Adrenal gland (tissue), 12 donors: ENCODE data around the gene PAQR4. TPM values are rescaled to one million over a fixed set of nuclear protein-coding genes. Genes with fewer than 3 reads are reported as not detected.

Experiments
- DNase-seq, 7 donors: peaks; one replicate each; pipeline ENCODE4 v3.0.0-alpha.2; 2019 to 2020
- H3K27ac ChIP-seq, 5 donors: fragments of 200-600 bp; sonication (generic) in 4 of 5; 1 replicate in 3 of 5; 2 replicates in 2 of 5; pipeline versions ENCODE4 v1.5.1 to v1.8.0; 2016 to 2020; ENCODE audit warnings: mild to moderate bottlenecking in 1 of 5
- H3K27me3 ChIP-seq: fragments of 200-600 bp; 2 replicates; pipeline ENCODE4 v1.8.0; 2021
- H3K36me3 ChIP-seq, 2 donors: fragments of 200-600 bp; replicated peaks in 1 of 2; 1 replicate in 1 of 2; 2 replicates in 1 of 2; pipeline versions ENCODE4 v1.5.1 to v1.8.0; 2018 to 2022
- H3K4me1 ChIP-seq, 2 donors: fragments of 200-600 bp; replicated peaks in 1 of 2; 1 replicate in 1 of 2; 2 replicates in 1 of 2; pipeline versions ENCODE4 v1.5.1 to v1.8.0; 2018 to 2021
- H3K4me3 ChIP-seq, 4 donors: fragments of 200-600 bp; sonication (generic) in 3 of 4; one replicate each; pipeline ENCODE4 v1.5.1; 2016 to 2018
- H3K9me3 ChIP-seq, 3 donors: fragments of 200-600 bp; sonication (generic) in 1 of 3; replicated peaks in 1 of 3; 1 replicate in 2 of 3; 2 replicates in 1 of 3; pipeline versions ENCODE4 v1.5.1 to v1.8.0; 2016 to 2021
- POLR2A ChIP-seq, 2 donors: fragments of 450-650 bp; IDR thresholded peaks; one replicate each; pipeline ENCODE4 v1.6.1; 2017; ENCODE audit warnings: antibody characterized with exemption in 2 of 2, mild to moderate bottlenecking in 2 of 2, moderate library complexity in 1 of 2
- WGBS, 4 donors: extraction: QIAGEN DNeasy Blood & Tissue Kit in 2 of 4; methylation state at CpG; one replicate each; pipeline versions ENCODE4 v1.1.5 to v1.1.7; 2013 to 2017; 5-methylcytosine and 5-hydroxymethylcytosine counted together
- intact Hi-C, 2 donors: fragments of 100-400 bp; cut with DNase I; formaldehyde crosslinking; loops; one replicate each; pipeline versions ENCODE4 v1.14.1 to v1.15.0; 2022 to 2023
- polyA plus RNA-seq, 3 donors: library from polyadenylated mRNA; stranded (reverse); fragments of 200-250 nt in 2 of 3; fragments of 350-450 nt in 1 of 3; fragmentation: Illumina TruSeq in 1 of 3; extraction: RNeasy Lipid Tissue Mini Kit (QIAGEN cat#74804) in 1 of 3; gene quantifications; one replicate each; pipeline ENCODE4 v1.2.3, GENCODE V29; 2013 to 2014
- total RNA-seq, 9 donors: library from RNA; depleted of rRNA in 4 of 9; stranded (reverse); fragments of >200 nt in 4 of 9; fragments of 120-200 nt in 1 of 9; fragmentation: NEBNext Ultra II Directional in 1 of 9; extraction: Animal tissue kit (Norgen Biotek cat#: 25700) in 1 of 9; gene quantifications; one replicate each; pipeline versions ENCODE4 v1.1.0 to v1.2.4, GENCODE V29; 2013 to 2023
- TF ChIP-seq, protein P1 (sequence below), 6 experiments: fragments of 450-650 bp in 4 of 6; fragments of 200-600 bp in 2 of 6; sonication (generic) in 1 of 6; IDR thresholded peaks; 1 replicate in 5 of 6; 2 replicates in 1 of 6; pipeline versions ENCODE4 v1.5.1 to v1.8.0; 2016 to 2021; ENCODE audit warnings: antibody characterized with exemption in 6 of 6, mild to moderate bottlenecking in 2 of 6, moderate library complexity in 1 of 6
- donor health status: healthy with polysubstance abuse.
- donor health status: Bipolar disorder and iron deficiency.
- donor health status: DM: yes; HTN: yes; CAD: no.
- donor health status: DM: no; HTN: no; CAD: no.
- donor health status: DM: no; HTN: no; CAD: no.
- donor health status: DM: yes; HTN: yes; CAD: no.

PAQR4 gene
- total and polyA plus RNA-seq, 12 donors, result 4.1 to 17.0 (median 12.1) TPM

DNA sequence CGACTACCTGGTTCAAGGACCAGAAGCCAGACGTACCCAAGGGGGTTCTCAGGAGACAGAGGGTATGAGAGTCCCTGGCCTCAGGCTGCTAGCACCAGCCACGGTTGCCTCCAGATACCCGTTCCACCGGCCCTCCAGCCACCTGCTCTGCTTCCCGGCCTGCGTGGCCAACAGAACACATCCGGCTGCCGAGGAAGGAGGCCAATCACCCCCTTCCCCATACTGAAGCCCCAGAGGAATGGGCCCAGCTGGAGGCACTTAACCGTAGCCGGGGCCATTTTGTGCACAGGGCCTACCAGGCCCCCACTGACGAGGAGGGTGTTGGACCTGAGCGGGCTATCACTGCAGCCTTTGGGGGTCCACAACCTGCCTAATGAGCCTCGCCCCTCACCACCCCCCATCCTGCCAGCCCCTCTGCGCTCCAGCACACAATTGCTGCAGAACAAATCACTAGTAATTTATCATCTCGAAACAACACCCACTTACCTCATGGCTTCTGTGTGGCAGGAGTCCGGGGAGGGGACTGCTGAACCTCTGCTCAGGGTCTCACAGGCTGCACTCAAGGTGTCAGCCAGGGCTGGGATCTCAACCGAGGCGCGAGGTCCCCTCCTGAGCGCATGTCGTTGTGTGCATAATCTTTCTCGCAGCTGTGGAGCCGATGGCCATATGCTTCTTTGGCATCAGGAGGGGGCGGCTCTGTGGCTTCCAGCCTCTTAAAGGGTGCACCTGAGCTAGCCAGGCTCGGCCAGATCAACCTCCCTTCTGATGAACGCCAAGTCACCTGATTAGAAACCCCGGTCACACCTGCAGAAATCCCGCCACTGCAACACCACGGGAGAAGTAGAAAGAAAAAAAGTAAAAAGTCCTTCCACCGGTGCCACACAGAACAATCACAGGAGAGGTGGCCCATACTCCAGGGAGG, 15.2 kb upstream of the PAQR4 start:
- intact Hi-C loops, result no loop called here
- DNase-seq, result no peak

DNA sequence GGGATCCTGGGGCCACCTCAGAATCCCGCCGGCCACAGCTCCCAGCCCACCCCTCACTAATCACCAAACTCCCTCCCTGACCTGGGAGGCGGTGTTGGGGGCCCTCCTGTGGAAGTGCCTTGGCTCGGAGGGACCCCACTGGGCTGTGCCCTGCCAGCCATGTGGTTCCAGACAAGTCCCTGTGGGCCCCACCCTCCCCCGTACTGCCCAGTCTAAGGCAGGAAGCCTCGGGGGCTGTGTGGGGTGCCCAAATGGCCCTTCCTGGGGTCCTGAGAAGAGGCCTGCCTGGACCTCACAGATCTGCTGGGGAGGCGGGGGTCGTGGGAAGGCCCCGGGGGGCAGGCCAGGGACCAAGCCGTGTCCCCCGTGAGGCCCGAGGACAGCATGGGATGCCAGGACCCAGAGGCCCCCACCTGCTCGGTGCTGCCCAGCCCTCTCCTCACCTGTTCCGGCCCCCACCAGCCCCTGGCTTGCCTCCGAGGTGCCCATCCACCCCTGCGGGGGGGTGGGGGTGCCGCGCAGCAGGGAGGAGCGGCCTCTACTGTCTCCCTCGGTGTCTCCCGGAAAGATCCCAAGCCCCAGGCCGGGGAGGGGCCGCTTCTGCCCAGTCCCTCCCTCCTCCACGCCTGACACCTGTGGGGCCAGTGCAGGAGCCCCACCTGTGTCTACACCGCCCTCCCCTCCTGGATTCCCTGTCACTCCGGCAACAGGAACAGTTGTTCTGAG, 14.3 kb upstream of the PAQR4 start:
- intact Hi-C loops, result no loop called here
- TF ChIP-seq POLR2A (IDR thresholded peaks at IDR 0.05), result no peak
- TF ChIP-seq, protein P1, sequence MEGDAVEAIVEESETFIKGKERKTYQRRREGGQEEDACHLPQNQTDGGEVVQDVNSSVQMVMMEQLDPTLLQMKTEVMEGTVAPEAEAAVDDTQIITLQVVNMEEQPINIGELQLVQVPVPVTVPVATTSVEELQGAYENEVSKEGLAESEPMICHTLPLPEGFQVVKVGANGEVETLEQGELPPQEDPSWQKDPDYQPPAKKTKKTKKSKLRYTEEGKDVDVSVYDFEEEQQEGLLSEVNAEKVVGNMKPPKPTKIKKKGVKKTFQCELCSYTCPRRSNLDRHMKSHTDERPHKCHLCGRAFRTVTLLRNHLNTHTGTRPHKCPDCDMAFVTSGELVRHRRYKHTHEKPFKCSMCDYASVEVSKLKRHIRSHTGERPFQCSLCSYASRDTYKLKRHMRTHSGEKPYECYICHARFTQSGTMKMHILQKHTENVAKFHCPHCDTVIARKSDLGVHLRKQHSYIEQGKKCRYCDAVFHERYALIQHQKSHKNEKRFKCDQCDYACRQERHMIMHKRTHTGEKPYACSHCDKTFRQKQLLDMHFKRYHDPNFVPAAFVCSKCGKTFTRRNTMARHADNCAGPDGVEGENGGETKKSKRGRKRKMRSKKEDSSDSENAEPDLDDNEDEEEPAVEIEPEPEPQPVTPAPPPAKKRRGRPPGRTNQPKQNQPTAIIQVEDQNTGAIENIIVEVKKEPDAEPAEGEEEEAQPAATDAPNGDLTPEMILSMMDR (IDR thresholded peaks at IDR 0.05), result no peak
- Histone ChIP-seq H3K4me3 (no peak overlapping the region), H3K9me3 (no peaks in the 10 kb centered on the region), H3K36me3 (no peaks in the 10 kb centered on the region), H3K4me1 (peaks cover 0 to 6% of the 10 kb centered on the region in 2 donors), H3K27me3 (no peaks in the 10 kb centered on the region), H3K27ac (no peak overlapping the region)
- 69 to 83% (median 71%) methylated on average over 2 to 26 of the region's 26 CpGs for WGBS, 4 donors
- no peak for DNase-seq

More for the DNA sequence above, 15.2 kb upstream of the PAQR4 start:
- Histone ChIP-seq H3K36me3 (peaks cover 0 to 4% of the 10 kb centered on the region in 2 donors), H3K27ac (no peak overlapping the region), H3K27me3 (no peaks in the 10 kb centered on the region), H3K4me1 (peaks cover 0 to 6% of the 10 kb centered on the region in 2 donors), H3K9me3 (no peaks in the 10 kb centered on the region), H3K4me3 (no peak overlapping the region)
- 73 to 83% (median 77%) methylated on average over 17 to 31 of the region's 31 CpGs for WGBS, 4 donors
- TF ChIP-seq, protein P1 (IDR thresholded peaks at IDR 0.05), result no peak
- TF ChIP-seq POLR2A (IDR thresholded peaks at IDR 0.05), result no peak

DNA sequence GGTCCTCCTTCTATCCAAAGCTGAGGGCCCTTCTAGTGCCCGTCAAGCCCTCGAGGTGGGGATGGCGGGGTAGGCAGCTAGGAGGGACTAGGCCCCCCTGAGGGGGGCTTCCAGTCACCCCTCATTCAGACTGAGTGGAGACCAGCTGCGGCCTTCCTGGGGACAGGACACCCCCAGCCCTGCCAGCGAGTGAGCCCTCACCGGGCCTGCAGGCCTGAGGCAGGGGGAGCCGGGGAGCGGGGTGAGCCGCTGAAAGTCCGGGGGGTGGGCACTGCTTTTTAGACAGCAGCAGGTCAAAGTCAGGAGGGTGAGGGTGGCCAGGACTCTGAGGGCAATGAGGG, 13.7 kb upstream of the PAQR4 start:
- H3K4me1 ChIP-seq, result peaks cover 0 to 6% of the 10 kb centered on the region in 2 donors
- no peaks in the 10 kb centered on the region for H3K9me3 ChIP-seq
- intact Hi-C loops, result no loop called here
- no peaks in the 10 kb centered on the region for H3K27me3 ChIP-seq
- no peak overlapping the region for H3K4me3 ChIP-seq
- H3K27ac ChIP-seq, result no peak overlapping the region
- 56 to 74% (median 57%) methylated on average over 4 to 10 of the region's 10 CpGs; no CpG with 5 or more reads in 1 of the 4 donors for WGBS, 4 donors
- no peaks in the 10 kb centered on the region for H3K36me3 ChIP-seq
- no peak for DNase-seq
- no peak for TF ChIP-seq POLR2A (IDR thresholded peaks at IDR 0.05)
- TF ChIP-seq, protein P1 (IDR thresholded peaks at IDR 0.05), result no peak
